Measurements from ENCODE around the gene COL9A2.

Gene COL9A2

DNA sequence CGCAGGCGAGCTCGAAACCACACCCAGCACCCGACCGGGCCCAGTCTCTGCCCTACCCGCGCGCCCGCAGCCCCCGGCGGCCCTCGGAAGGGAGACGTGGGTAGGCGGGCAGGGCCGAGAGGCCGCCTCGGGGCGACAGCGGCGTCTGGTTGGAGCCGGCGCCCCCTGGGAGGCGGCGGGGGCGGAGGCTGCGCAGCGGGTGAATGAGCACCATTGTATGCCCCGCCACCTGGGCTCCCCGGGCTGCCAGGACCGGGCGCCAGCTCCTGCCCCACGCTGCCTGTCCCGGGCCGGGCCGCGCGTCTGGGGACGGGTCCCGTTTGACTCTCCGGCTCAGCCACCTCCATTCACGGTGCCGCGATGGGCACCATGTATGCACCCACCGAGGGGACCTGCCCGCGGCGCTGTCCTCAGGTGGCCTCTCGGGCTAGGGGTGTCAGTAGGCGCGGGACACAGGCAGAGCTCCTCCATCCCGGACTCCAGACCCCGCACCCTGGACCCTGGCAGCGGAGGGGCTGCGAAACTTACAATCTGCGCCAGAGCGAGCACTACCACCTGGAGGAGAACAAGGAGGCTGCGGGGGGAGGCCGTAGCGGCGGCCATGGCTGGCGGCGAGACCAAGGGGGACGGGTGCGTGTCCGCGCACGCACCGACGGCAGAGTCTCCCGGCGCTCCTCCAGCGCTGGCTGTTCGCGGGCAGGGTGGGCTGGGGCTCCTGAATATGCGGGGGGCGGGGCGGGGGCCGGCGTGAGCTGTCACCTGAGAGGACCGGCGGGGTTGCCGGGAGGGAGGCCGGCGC is at the start of gene COL9A2:
TSS of gene COL9A2 (minus strand) at position 692 of the 799 bp plus-strand sequence. CDS start at position 603, 89 bp downstream.
- TF ChIP-seq, protein P1, sequence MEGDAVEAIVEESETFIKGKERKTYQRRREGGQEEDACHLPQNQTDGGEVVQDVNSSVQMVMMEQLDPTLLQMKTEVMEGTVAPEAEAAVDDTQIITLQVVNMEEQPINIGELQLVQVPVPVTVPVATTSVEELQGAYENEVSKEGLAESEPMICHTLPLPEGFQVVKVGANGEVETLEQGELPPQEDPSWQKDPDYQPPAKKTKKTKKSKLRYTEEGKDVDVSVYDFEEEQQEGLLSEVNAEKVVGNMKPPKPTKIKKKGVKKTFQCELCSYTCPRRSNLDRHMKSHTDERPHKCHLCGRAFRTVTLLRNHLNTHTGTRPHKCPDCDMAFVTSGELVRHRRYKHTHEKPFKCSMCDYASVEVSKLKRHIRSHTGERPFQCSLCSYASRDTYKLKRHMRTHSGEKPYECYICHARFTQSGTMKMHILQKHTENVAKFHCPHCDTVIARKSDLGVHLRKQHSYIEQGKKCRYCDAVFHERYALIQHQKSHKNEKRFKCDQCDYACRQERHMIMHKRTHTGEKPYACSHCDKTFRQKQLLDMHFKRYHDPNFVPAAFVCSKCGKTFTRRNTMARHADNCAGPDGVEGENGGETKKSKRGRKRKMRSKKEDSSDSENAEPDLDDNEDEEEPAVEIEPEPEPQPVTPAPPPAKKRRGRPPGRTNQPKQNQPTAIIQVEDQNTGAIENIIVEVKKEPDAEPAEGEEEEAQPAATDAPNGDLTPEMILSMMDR (IDR thresholded peaks at IDR 0.05; ENCODE audit: low read depth, low read length, missing control alignments), result peak; percentile 14
- no peak for DNase-seq (ENCODE audit: low read depth)
- in situ Hi-C loops (cut with HindIII; ENCODE audit: low sequenced_read_pairs), result no loop called here
- peak within 1 kb of the TSS; percentile 45 for H3K4me3 ChIP-seq (ENCODE audit: low read depth, low read length)

DNA sequence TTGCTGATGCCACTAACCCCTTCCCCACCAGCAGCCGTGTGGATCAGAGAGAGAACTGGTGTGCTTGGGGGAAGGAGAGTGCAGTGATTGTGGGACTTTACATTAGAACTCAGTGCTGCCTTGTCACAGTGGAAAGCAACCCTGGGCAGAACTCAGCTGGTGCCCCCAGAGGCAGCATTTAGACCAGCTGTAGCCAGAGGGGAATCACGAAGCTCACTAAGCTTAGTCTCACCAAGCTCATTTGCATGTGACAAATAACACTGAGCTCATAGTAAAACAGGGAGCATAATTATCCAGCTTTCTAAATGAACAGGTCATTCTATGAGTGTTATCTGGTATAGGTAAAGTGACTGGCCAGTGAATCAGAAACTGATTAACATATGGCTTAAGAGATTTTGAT is 46.6 kb upstream of the COL9A2 start:
- H3K4me3 ChIP-seq (ENCODE audit: low read depth, low read length), result no peak overlapping the region
- TF ChIP-seq, protein P1 (IDR thresholded peaks at IDR 0.05; ENCODE audit: low read depth, low read length, missing control alignments), result no peak
- no peak for DNase-seq (ENCODE audit: low read depth)
- in situ Hi-C loops (cut with HindIII; ENCODE audit: low sequenced_read_pairs), result no loop called here

DNA sequence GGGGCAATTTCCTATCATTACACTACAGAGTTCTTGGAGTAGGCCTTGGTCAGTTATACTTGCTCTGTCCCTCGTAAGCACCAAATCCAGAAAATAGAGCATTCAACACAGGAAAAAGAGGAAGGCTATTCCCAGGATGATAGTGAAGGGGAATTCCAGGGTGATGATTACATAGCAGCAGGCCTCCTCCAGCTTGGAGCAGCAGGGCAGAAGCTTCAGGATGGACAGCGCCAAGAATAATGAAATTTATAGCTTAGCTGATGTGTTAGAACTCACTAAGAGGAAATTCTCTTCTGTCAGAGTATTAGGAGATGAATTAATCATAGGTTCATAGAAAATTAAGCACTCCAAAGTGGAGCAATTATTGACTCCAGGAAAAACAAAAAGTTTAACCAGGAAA is 45.6 kb upstream of the COL9A2 start:
- no peak overlapping the region for H3K4me3 ChIP-seq (ENCODE audit: low read depth, low read length)
- no peak for DNase-seq (ENCODE audit: low read depth)
- TF ChIP-seq, protein P1 (IDR thresholded peaks at IDR 0.05; ENCODE audit: low read depth, low read length, missing control alignments), result no peak
- in situ Hi-C loops (cut with HindIII; ENCODE audit: low sequenced_read_pairs), result no loop called here

DNA sequence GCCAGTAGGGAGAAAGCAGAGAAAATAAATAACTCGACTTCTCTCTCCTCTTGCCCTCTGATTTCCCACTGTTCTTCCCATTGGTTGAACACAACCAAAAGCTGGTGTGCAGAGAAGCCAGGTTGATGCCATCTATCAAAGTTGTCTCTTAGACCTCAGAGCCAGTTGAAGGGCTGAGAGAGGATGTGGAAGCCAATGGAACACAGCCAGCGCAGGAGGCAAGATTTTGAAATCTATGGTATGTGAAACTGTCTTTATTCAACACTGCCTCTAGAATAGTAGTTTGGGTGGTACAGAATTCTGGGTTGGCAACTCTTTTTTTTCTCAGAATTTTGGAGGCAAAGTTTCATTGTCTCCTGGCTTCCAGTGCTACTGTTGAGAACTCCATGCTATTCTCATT is 45.1 kb upstream of the COL9A2 start:
- in situ Hi-C loops (cut with HindIII; ENCODE audit: low sequenced_read_pairs), result no loop called here
- no peak for DNase-seq (ENCODE audit: low read depth)
- TF ChIP-seq, protein P1 (IDR thresholded peaks at IDR 0.05; ENCODE audit: low read depth, low read length, missing control alignments), result no peak
- H3K4me3 ChIP-seq (ENCODE audit: low read depth, low read length), result no peak overlapping the region

DNA sequence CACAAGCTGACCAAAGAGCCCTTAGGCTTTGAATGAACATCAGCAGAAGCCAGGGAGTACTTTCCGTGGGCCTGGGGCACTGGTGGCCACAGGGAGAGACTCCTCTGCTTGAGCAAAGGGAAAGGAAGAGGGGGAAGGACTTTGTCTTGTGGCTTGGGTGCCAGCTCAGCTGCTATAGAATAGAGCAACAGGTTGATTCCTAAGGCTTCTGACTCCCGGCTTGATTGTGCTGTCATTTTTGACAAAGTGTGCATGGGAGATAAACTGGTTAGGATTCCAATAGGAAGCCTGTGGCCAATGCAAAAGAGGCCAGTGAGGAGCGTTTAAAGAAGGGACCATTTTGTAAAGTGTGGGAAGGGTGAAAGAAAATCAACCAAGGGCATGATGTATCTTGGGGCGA is 44.6 kb upstream of the COL9A2 start:
- in situ Hi-C loops (cut with HindIII; ENCODE audit: low sequenced_read_pairs), result no loop called here
- H3K4me3 ChIP-seq (ENCODE audit: low read depth, low read length), result no peak overlapping the region
- TF ChIP-seq, protein P1 (IDR thresholded peaks at IDR 0.05; ENCODE audit: low read depth, low read length, missing control alignments), result no peak
- DNase-seq (ENCODE audit: low read depth), result no peak

DNA sequence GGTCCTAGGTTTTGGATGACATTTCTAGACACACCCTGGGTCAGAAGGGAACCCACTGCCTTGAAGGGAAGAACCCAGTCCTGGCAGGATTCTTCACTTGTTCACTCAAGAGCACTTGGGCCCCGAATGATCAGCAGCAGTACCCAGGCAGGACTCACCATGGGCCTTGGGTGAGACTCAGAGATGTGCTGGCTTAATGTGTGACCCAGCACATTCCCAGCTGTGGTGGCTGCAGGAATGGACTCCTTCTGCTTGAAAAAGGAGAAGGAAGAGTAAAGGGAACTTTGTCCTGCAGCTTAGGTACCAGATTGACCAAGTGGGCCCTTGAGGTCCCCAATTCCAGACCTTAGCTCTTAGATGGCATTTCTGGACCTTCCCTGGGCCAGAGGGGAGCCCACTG is 44.1 kb upstream of the COL9A2 start:
- in situ Hi-C loops (cut with HindIII; ENCODE audit: low sequenced_read_pairs), result no loop called here
- DNase-seq (ENCODE audit: low read depth), result no peak
- no peak overlapping the region for H3K4me3 ChIP-seq (ENCODE audit: low read depth, low read length)
- TF ChIP-seq, protein P1 (IDR thresholded peaks at IDR 0.05; ENCODE audit: low read depth, low read length, missing control alignments), result no peak
